Chondrocyte (in vitro differentiated cells): ENCODE results near the gene FAM168A. TPM values are rescaled to one million over a fixed set of nuclear protein-coding genes. Genes with fewer than 3 reads are reported as not detected.

Source experiments
- DNase-seq: peaks from one replicate; pipeline ENCODE4 v3.0.0; 2021; ENCODE audit warnings: mixed read lengths, low spot score
- H3K27ac Mint-ChIP-seq: one replicate; pipeline ENCODE4 v1.8.0; 2021; ENCODE audit warnings: mild to moderate bottlenecking, moderate library complexity, mixed read lengths; ENCODE audit not compliant: unreplicated experiment
- H3K27me3 Mint-ChIP-seq: 2 replicates; pipeline ENCODE4 v1.8.0; 2021; ENCODE audit warnings: low read depth, mixed read lengths
- H3K36me3 Mint-ChIP-seq: 2 replicates; pipeline ENCODE4 v1.8.0; 2021; ENCODE audit warnings: low read depth, mixed read lengths
- H3K4me1 Mint-ChIP-seq: 2 replicates; pipeline ENCODE4 v1.8.0; 2021; ENCODE audit warnings: low read depth, mild to moderate bottlenecking, mixed read lengths
- H3K4me3 Mint-ChIP-seq: one replicate; pipeline ENCODE4 v1.8.0; 2021; ENCODE audit warnings: mild to moderate bottlenecking, moderate library complexity, mixed read lengths; ENCODE audit not compliant: unreplicated experiment
- H3K9me3 Mint-ChIP-seq: 2 replicates; pipeline ENCODE4 v1.8.0; 2021; ENCODE audit warnings: low read depth, mixed read lengths
- CTCF ChIP-seq: fragments of 200-600 bp; sonication (generic); IDR thresholded peaks from 2 replicates; pipeline ENCODE4 v1.5.0; 2021; ENCODE audit warnings: antibody characterized with exemption, mild to moderate bottlenecking, moderate library complexity
- total RNA-seq: library from RNA; stranded (reverse); gene quantifications from 3 replicates; pipeline ENCODE4 v1.2.1, GENCODE V29; 2021

FAM168A gene
- total RNA-seq, 1 donor from 2014 or later, result 53.7 TPM

GRCh38 chr11:73516080-73516479 lies 81.8 kb downstream of the FAM168A start:
- no peaks in the 10 kb centered on the region for H3K36me3 Mint-ChIP-seq
- DNase-seq, result no peak
- H3K27ac Mint-ChIP-seq, result no peak overlapping the region
- H3K4me3 Mint-ChIP-seq, result no peak overlapping the region
- no peak for TF ChIP-seq CTCF
- no peaks in the 10 kb centered on the region for H3K27me3 Mint-ChIP-seq
- no peaks in the 10 kb centered on the region for H3K9me3 Mint-ChIP-seq
- H3K4me1 Mint-ChIP-seq, result peaks cover 11% of the 10 kb centered on the region

GRCh38 chr11:73513707-73514106 lies 84.2 kb downstream of the FAM168A start:
- H3K27me3 Mint-ChIP-seq, result no peaks in the 10 kb centered on the region
- H3K9me3 Mint-ChIP-seq, result no peaks in the 10 kb centered on the region
- no peak overlapping the region for H3K27ac Mint-ChIP-seq
- H3K4me1 Mint-ChIP-seq, result peaks cover 5% of the 10 kb centered on the region
- no peak overlapping the region for H3K4me3 Mint-ChIP-seq
- DNase-seq, result no peak
- no peak for TF ChIP-seq CTCF
- no peaks in the 10 kb centered on the region for H3K36me3 Mint-ChIP-seq

DNA sequence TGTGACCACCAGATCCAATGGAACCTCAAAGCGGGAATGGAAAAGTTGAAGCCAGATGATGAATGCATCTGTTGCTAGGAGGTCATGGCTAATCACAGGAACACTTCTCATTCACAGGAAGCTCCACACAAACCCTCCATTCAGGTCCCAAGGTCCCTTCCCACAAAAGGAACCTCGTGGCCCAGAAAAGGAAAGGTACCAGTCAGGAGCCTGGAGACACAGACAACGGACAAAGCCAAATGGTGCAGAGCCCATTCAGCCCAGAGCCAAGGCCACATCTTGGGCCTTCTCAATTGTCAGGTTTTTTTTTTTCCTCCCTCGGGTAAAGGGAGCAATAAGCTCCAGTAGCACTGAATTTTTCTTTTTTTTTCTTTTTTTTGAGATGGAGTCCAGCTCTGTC lies 87.0 kb downstream of the FAM168A start:
- H3K4me1 Mint-ChIP-seq, result peaks cover 16% of the 10 kb centered on the region
- TF ChIP-seq CTCF, result no peak
- H3K9me3 Mint-ChIP-seq, result no peaks in the 10 kb centered on the region
- no peak overlapping the region for H3K4me3 Mint-ChIP-seq
- DNase-seq, result no peak
- H3K27ac Mint-ChIP-seq, result no peak overlapping the region
- H3K27me3 Mint-ChIP-seq, result no peaks in the 10 kb centered on the region
- no peaks in the 10 kb centered on the region for H3K36me3 Mint-ChIP-seq

- peaks cover 17% of the 10 kb centered on the region for H3K4me1 Mint-ChIP-seq
- DNase-seq, result no peak
- no peak for TF ChIP-seq CTCF
- no peak overlapping the region for H3K27ac Mint-ChIP-seq
- no peaks in the 10 kb centered on the region for H3K36me3 Mint-ChIP-seq
- no peak overlapping the region for H3K4me3 Mint-ChIP-seq
- no peaks in the 10 kb centered on the region for H3K27me3 Mint-ChIP-seq
- no peaks in the 10 kb centered on the region for H3K9me3 Mint-ChIP-seq
Measured at GRCh38 chr11:73510106-73510505, 87.8 kb downstream of the FAM168A start.

DNA sequence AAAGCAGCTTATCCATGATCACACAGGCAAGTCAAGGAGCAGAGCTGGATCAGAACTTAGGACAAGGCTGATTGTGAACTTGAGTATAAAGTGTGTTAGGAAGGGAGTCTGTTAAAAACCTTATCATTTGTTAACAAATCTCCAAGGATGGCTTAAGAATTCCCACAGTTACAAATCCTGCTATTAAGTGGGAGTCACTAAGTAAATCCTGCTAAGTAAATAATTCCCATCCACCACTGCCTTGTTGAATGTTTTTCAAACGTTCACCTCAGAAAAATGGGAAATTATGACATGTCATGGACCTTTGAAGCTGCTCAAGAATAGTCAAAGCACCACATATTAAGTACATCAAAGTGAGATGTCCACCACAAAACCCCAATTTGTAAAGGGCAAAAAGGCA lies 88.7 kb downstream of the FAM168A start:
- no peak for TF ChIP-seq CTCF
- Mint-ChIP-seq H3K27ac (no peak overlapping the region), H3K4me3 (no peak overlapping the region), H3K4me1 (peaks cover 17% of the 10 kb centered on the region), H3K27me3 (no peaks in the 10 kb centered on the region), H3K9me3 (peaks cover 2% of the 10 kb centered on the region), H3K36me3 (peaks cover 3% of the 10 kb centered on the region)
- no peak for DNase-seq
